ENCODE measurements around the gene PICALM.
"Not testable (repeated sequence)": the region's sequence is repeated elsewhere in the genome, so short reads cannot be mapped to it uniquely, and the experiment has no call there.

Gene PICALM

DNA sequence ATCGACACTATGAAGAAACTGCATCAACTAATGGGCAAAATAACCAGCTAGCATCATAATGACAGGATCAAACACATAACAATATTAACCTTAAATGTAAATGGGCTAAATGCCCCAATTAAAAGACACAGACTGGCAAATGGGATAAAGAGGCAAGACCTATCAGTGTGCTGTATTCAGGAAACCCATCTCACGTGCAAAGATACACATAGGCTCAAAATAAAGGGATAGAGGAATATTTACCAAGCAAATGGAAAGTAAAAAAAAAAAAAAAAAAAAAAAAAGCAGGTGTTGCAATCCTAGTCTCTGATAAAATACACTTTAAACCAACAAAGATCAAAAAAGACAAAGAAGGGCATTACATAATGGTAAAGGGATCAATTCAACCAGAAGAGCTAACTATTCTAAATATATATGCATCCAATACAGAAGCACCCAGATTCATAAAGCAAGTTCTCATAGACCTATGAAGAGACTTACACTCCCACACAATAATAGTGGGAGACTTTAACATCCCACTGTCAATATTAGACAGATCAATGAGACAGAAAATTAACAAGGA is 142.2 kb downstream of the PICALM start:
- not testable (repeated sequence) for DNase-seq; H3K4me3 Mint-ChIP-seq; H3K9me3 Mint-ChIP-seq; ATAC-seq (replicated peaks); H3K27ac Mint-ChIP-seq; H3K36me3 Mint-ChIP-seq (ENCODE audit: insufficient read depth); H3K4me1 Mint-ChIP-seq (ENCODE audit: low read depth in 2 of 2)
- H3K27me3 Mint-ChIP-seq, result peaks cover 37 to 58% of the 10 kb centered on the region in 2 donors

DNA sequence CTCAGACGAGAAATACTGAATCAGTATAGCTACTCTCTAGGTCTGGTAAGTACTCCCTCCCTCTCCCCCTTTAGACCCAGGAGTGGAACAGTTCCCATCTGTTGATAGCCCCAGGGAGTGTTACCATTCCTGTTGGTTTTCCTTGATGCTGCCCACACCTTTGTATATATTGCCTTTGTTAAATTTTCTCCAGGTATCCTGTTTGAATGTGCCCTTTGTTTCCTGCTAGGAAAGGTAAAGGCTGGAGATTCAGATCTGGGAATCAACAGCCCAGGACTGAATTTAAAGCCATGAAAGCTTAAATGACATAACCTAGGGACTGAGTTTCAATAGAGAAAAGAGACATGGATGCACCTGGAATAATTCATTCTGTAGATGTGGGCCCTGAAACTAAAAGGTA is 145.4 kb downstream of the PICALM start:
- DNase-seq (no peak), ATAC-seq (replicated peaks) (no peak)
- Mint-ChIP-seq H3K4me3 (no peak overlapping the region), H3K4me1 (ENCODE audit: low read depth in 2 of 2) (no peaks in the 10 kb centered on the region), H3K27ac (no peak overlapping the region), H3K36me3 (ENCODE audit: insufficient read depth) (peaks cover 3% of the 10 kb centered on the region), H3K27me3 (peaks cover 37 to 43% of the 10 kb centered on the region in 2 donors), H3K9me3 (no peaks in the 10 kb centered on the region)

DNA sequence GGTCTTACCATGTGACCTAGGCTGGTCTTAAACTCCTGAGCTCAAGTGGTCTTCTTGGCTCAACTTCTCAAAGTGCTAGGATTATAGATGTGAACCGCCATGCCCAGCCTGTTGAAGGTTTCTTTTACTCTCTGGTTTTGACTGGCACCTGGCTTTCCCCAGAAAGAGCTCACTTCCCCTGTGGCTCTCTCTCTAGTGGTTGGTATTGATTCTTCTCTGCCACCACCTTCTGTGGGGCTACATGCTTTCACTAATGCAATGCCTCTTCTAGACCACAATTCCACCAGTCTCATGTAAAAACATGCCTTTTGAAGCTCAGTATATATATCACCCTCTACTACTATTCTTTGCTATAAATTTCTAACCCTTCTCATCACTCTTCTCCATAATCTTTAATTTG is 146.5 kb downstream of the PICALM start:
- H3K4me1 Mint-ChIP-seq (ENCODE audit: low read depth in 2 of 2), result no peaks in the 10 kb centered on the region
- peaks cover 28 to 33% of the 10 kb centered on the region in 2 donors for H3K27me3 Mint-ChIP-seq
- no peak overlapping the region for H3K27ac Mint-ChIP-seq
- H3K9me3 Mint-ChIP-seq, result no peaks in the 10 kb centered on the region
- no peak overlapping the region for H3K4me3 Mint-ChIP-seq
- H3K36me3 Mint-ChIP-seq (ENCODE audit: insufficient read depth), result peaks cover 3% of the 10 kb centered on the region
- DNase-seq (no peak), ATAC-seq (replicated peaks) (no peak)

DNA sequence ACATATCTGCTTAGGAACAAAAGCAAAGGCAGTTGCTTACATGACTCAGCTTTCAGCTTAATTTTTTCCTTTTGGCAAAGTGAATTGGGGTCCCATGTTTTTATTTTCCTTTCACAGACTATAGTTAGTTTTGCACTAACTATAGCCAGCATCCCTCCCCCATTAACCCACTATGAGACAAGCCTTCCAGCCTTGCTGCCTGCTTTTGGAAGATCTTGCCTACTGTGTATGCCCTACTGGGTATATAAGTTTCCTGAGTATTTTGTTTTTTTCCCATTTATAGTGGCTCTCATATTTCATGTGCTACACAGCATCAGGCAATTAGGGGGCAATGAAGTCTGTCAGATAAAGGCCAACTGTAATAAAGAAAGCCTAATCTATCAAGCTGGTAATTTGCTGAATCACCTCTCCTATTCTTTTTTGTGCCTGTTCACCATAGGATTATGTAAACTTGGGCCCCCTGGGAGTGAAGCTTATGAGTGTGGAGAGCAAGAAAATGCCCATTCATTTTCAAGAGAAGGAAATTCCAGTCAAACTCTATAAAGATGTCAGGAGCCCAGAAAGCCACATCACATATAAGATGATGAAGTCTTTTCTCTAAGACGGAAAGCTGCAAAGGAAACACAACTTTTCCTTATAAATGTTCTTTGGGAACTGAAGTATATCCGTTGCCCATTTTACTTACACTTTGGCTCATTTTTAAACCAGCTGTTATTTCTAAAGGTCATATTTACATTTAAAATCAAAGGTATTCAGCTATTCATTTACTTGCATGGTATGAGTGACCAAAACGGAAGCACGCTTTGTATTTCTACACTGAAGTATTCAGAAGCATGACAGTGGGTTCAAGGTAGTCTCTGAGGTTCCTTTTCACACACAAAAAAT is 149.7 kb downstream of the PICALM start:
- H3K9me3 Mint-ChIP-seq, result no peaks in the 10 kb centered on the region
- no peak overlapping the region for H3K4me3 Mint-ChIP-seq
- peaks cover 6 to 7% of the 10 kb centered on the region in 2 donors for H3K27me3 Mint-ChIP-seq
- H3K27ac Mint-ChIP-seq, result no peak overlapping the region
- H3K4me1 Mint-ChIP-seq (ENCODE audit: low read depth in 2 of 2), result no peaks in the 10 kb centered on the region
- ATAC-seq (replicated peaks) (no peak), DNase-seq (no peak)
- no peaks in the 10 kb centered on the region for H3K36me3 Mint-ChIP-seq (ENCODE audit: insufficient read depth)

DNA sequence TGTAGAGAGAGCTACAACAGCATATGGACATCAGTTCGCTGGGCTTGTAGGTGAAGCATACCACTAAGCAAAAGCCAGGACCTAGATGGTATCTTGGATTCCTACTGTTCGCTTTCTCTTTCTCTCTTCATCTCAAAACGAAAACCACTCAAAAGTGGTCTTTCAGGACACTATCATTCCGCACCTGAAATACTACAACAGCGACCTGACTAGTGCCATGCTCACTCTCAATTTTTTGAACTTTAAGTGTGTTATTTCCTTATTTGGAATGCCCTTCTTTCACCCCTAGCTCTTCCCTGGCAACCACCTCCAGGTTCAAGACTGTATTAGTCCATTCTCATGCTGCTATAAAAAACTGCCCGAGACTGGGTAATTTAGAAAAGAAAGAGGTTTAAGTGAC is 154.5 kb downstream of the PICALM start:
- H3K9me3 Mint-ChIP-seq, result no peaks in the 10 kb centered on the region

DNA sequence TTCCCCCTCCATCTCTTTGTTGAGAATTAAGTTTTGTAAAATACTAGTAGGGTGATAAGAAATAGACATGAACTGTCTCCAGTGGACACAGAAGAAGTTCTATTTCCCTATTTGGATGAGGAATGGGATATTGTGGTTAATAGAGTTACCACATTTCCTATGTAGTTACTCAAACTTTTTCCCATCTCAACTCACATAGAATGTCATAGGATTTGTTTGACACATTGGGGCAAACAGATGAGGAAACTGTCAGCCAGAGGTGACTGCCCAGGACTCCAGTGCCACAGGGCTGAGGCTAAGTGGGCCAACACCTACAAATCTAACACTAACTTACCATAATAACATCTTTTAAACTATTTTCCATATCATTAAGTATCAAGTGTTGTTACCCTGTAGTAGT is 155.4 kb downstream of the PICALM start:
- Mint-ChIP-seq H3K9me3 (no peaks in the 10 kb centered on the region), H3K36me3 (ENCODE audit: insufficient read depth) (no peaks in the 10 kb centered on the region), H3K27me3 (no peaks in the 10 kb centered on the region), H3K4me3 (no peak overlapping the region), H3K4me1 (ENCODE audit: low read depth in 2 of 2) (no peaks in the 10 kb centered on the region), H3K27ac (no peak overlapping the region)
- no peak for DNase-seq
- no peak for ATAC-seq (replicated peaks)

More for the DNA sequence above, 154.5 kb downstream of the PICALM start:
- no peaks in the 10 kb centered on the region for H3K27me3 Mint-ChIP-seq
- DNase-seq (no peak), ATAC-seq (replicated peaks) (no peak)
- no peaks in the 10 kb centered on the region for H3K36me3 Mint-ChIP-seq (ENCODE audit: insufficient read depth)
- no peak overlapping the region for H3K4me3 Mint-ChIP-seq
- no peaks in the 10 kb centered on the region for H3K4me1 Mint-ChIP-seq (ENCODE audit: low read depth in 2 of 2)
- H3K27ac Mint-ChIP-seq, result no peak overlapping the region

DNA sequence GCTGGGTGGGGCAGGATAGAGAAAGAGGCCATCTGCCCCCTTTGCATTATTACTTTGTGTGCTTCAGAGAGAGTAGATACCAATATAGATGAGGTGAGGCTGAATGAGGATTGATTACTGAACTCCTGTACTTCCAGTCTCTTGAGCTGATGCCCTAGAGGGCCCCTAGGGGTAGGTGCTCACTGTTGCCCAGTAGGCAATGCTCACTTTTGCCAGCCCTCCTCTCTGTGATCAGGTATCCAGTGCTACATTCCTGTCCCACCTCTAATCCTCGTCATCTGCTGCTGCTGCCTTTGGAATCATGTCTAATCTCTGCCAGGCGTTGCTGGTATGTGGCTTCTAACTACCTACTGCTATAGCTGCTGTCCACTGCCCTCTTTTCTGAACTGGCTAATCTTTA is 156.5 kb downstream of the PICALM start:
- Mint-ChIP-seq H3K27ac (no peak overlapping the region), H3K4me1 (ENCODE audit: low read depth in 2 of 2) (no peaks in the 10 kb centered on the region), H3K27me3 (no peaks in the 10 kb centered on the region), H3K36me3 (ENCODE audit: insufficient read depth) (no peaks in the 10 kb centered on the region), H3K9me3 (no peaks in the 10 kb centered on the region), H3K4me3 (no peak overlapping the region)
- DNase-seq (no peak), ATAC-seq (replicated peaks) (no peak)

Measured in effector memory CD8-positive, alpha-beta T cell (primary cell).